MM.1S (cell line): ENCODE results near the gene BLOC1S1.
A peak's percentile ranks its signal among the peaks of the same experiment; 100 is the strongest.

Source experiments
- DNase-seq: peaks from one replicate; pipeline ENCODE4 v3.0.0-alpha.2; 2015
- H2AFZ ChIP-seq: fragments of 300-600 bp; sonication (generic); 2 replicates; pipeline ENCODE4 v1.6.0; 2016; ENCODE audit warnings: antibody characterized with exemption, low read length
- H3F3A ChIP-seq: fragments of 300-600 bp; sonication (generic); 2 replicates; pipeline ENCODE4 v1.6.1; 2016; ENCODE audit warnings: mild to moderate bottlenecking, antibody characterized with exemption, low read length, moderate library complexity, mixed read lengths; ENCODE audit not compliant: insufficient read depth
- H3K27ac ChIP-seq: fragments of 300-600 bp; sonication (generic); 2 replicates; pipeline ENCODE4 v1.5.1; 2016; ENCODE audit warnings: mild to moderate bottlenecking, low read length
- H3K27me3 ChIP-seq: fragments of 300-600 bp; sonication (generic); replicated peaks from 2 replicates; pipeline ENCODE4 v1.6.0; 2016; ENCODE audit warnings: low read length; ENCODE audit not compliant: insufficient read depth
- H3K36me3 ChIP-seq: fragments of 300-600 bp; sonication (generic); replicated peaks from 2 replicates; pipeline ENCODE4 v1.6.1; 2016; ENCODE audit warnings: mild to moderate bottlenecking, low read length, mixed read lengths; ENCODE audit not compliant: insufficient read depth
- H3K4me1 ChIP-seq: fragments of 300-600 bp; sonication (generic); 2 replicates; pipeline ENCODE4 v1.6.1; 2016; ENCODE audit warnings: low read length, mixed read lengths
- H3K4me2 ChIP-seq: fragments of 300-600 bp; sonication (generic); 2 replicates; pipeline ENCODE4 v1.6.0; 2016; ENCODE audit warnings: low read depth, low read length
- H3K4me3 ChIP-seq: fragments of 300-600 bp; sonication (generic); 2 replicates; pipeline ENCODE4 v1.5.1; 2016; ENCODE audit warnings: low read length, mixed read lengths
- H3K79me2 ChIP-seq: fragments of 300-600 bp; sonication (generic); 2 replicates; pipeline ENCODE4 v1.6.1; 2016; ENCODE audit warnings: mixed run types, low read length, mixed read lengths
- H3K9ac ChIP-seq: fragments of 300-600 bp; sonication (generic); 2 replicates; pipeline ENCODE4 v1.6.1; 2016; ENCODE audit warnings: low read length, mixed read lengths
- H3K9me2 ChIP-seq: fragments of 300-600 bp; sonication (generic); replicated peaks from 2 replicates; pipeline ENCODE4 v1.6.1; 2016; ENCODE audit warnings: mild to moderate bottlenecking, low read length, mixed read lengths; ENCODE audit not compliant: insufficient read depth
- H3K9me3 ChIP-seq: fragments of 300-600 bp; sonication (generic); replicated peaks from 2 replicates; pipeline ENCODE4 v1.6.1; 2016; ENCODE audit warnings: mild to moderate bottlenecking, low read length, mixed read lengths; ENCODE audit not compliant: insufficient read depth
- H4K20me1 ChIP-seq: fragments of 300-600 bp; sonication (generic); 2 replicates; pipeline ENCODE4 v1.6.1; 2016; ENCODE audit warnings: mild to moderate bottlenecking, low read length, moderate library complexity, mixed read lengths; ENCODE audit not compliant: insufficient read depth
- CTCF ChIP-seq: fragments of 300-600 bp; sonication (generic); IDR thresholded peaks from 2 replicates; pipeline ENCODE4 v1.5.1; 2016; ENCODE audit warnings: antibody characterized with exemption, low read length, mixed read lengths
- EZH2 ChIP-seq: fragments of 300-600 bp; sonication (generic); optimal IDR thresholded peaks from 2 replicates; pipeline ENCODE3; 2017; ENCODE audit warnings: low read depth, mild to moderate bottlenecking, antibody characterized with exemption, low read length, mixed read lengths
- EZH2phosphoT487 ChIP-seq: fragments of 300-600 bp; sonication (generic); IDR thresholded peaks from 2 replicates; pipeline ENCODE4 v1.6.1; 2018; ENCODE audit warnings: antibody characterized with exemption, low read length

Gene BLOC1S1

GRCh38 chr12:55719371-55719770 lies 3.5 kb downstream of the BLOC1S1 start:
- peaks cover 16% of the 10 kb centered on the region for H3K4me1 ChIP-seq

GRCh38 chr12:55720071-55720564 lies 4.3 kb downstream of the BLOC1S1 start, which contains the start of gene RDH5:
TSS of gene RDH5 (plus strand) at chr12:55720393. CDS start at chr12:55721185, 792 bp downstream.
- H4K20me1 ChIP-seq, result no peaks in the 10 kb centered on the region
- no peak within 1 kb of the TSS for H3K4me3 ChIP-seq
- no peaks in the 10 kb centered on the region for H3K9me2 ChIP-seq
- TF ChIP-seq EZH2phosphoT487 (no peak), CTCF (no peak), EZH2 (no peak)
- no peak within 1 kb of the TSS for H3K9ac ChIP-seq
- no peak within 1 kb of the TSS for H3K27ac ChIP-seq
- DNase-seq, result no peak
- no peaks in the 10 kb centered on the region for H3K9me3 ChIP-seq
- H3K36me3 ChIP-seq, result no peaks in the 10 kb centered on the region
- peaks cover 21% of the 10 kb centered on the region for H3K79me2 ChIP-seq
- H3K4me2 ChIP-seq, result no peak within 1 kb of the TSS
- no peak within 1 kb of the TSS for H2AFZ ChIP-seq
- H3F3A ChIP-seq, result peaks cover 10% of the 10 kb centered on the region; the same call in 1 of the 2 replicates
- no peaks in the 10 kb centered on the region for H3K27me3 ChIP-seq
- H3K4me1 ChIP-seq, result peaks cover 15% of the 10 kb centered on the region

More at GRCh38 chr12:55719371-55719770, 3.5 kb downstream of the BLOC1S1 start:
- no peak overlapping the region for H3K4me2 ChIP-seq
- no peaks in the 10 kb centered on the region for H3K9me3 ChIP-seq
- H3K36me3 ChIP-seq, result no peaks in the 10 kb centered on the region
- H2AFZ ChIP-seq, result no peak overlapping the region
- H3K27me3 ChIP-seq, result no peaks in the 10 kb centered on the region
- DNase-seq, result no peak
- H3K27ac ChIP-seq, result no peak overlapping the region
- H3K79me2 ChIP-seq, result peaks cover 21% of the 10 kb centered on the region
- no peak for TF ChIP-seq CTCF
- no peak for TF ChIP-seq EZH2
- no peak for TF ChIP-seq EZH2phosphoT487
- no peak overlapping the region for H3K4me3 ChIP-seq
- H4K20me1 ChIP-seq, result no peaks in the 10 kb centered on the region
- H3F3A ChIP-seq, result peaks cover 10% of the 10 kb centered on the region; the same call in 1 of the 2 replicates
- no peak overlapping the region for H3K9ac ChIP-seq
- no peaks in the 10 kb centered on the region for H3K9me2 ChIP-seq

DNA sequence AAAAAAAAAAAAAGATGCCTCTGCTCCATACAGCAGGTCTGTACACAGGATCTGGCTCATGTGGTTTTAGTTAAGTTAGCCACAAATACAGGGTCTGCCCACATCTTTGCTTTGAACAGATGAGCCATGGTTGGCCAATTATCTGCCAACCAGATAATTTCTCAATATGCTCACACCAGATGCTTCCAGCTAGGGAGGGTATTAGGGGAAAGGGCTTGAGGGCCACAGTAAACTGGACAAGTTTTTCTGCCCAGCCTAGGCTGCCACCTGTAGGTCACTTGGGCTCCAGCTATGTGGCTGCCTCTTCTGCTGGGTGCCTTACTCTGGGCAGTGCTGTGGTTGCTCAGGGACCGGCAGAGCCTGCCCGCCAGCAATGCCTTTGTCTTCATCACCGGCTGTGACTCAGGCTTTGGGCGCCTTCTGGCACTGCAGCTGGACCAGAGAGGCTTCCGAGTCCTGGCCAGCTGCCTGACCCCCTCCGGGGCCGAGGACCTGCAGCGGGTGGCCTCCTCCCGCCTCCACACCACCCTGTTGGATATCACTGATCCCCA lies 5.1 kb downstream of the BLOC1S1 start:
- Histone ChIP-seq H3K9ac (no peak overlapping the region), H3K27me3 (no peaks in the 10 kb centered on the region), H3K36me3 (no peaks in the 10 kb centered on the region), H3K9me3 (no peaks in the 10 kb centered on the region), H3K9me2 (no peaks in the 10 kb centered on the region), H3K4me3 (no peak overlapping the region), H2AFZ (no peak overlapping the region), H4K20me1 (no peaks in the 10 kb centered on the region), H3K79me2 (peaks cover 21% of the 10 kb centered on the region), H3K4me1 (peaks cover 9% of the 10 kb centered on the region), H3K4me2 (no peak overlapping the region), H3K27ac (no peak overlapping the region), H3F3A (peaks cover 4% of the 10 kb centered on the region; the same call in 1 of the 2 replicates)
- no peak for DNase-seq
- TF ChIP-seq CTCF (peak; percentile 18), EZH2phosphoT487 (no peak)
